GM19025 (cell line): Measurements from ENCODE around the gene ELF2.
"Not testable (repeated sequence)": the region's sequence is repeated elsewhere in the genome, so short reads cannot be mapped to it uniquely, and the experiment has no call there.

Experiments used
- ATAC-seq: cut with Tn5 transposase; IDR thresholded peaks from one replicate; pipeline ENCODE4 v1.9.1; 2021; ENCODE audit warnings: mild to moderate bottlenecking, low read depth, moderate library complexity; ENCODE audit not compliant: unreplicated experiment

ELF2 gene

DNA sequence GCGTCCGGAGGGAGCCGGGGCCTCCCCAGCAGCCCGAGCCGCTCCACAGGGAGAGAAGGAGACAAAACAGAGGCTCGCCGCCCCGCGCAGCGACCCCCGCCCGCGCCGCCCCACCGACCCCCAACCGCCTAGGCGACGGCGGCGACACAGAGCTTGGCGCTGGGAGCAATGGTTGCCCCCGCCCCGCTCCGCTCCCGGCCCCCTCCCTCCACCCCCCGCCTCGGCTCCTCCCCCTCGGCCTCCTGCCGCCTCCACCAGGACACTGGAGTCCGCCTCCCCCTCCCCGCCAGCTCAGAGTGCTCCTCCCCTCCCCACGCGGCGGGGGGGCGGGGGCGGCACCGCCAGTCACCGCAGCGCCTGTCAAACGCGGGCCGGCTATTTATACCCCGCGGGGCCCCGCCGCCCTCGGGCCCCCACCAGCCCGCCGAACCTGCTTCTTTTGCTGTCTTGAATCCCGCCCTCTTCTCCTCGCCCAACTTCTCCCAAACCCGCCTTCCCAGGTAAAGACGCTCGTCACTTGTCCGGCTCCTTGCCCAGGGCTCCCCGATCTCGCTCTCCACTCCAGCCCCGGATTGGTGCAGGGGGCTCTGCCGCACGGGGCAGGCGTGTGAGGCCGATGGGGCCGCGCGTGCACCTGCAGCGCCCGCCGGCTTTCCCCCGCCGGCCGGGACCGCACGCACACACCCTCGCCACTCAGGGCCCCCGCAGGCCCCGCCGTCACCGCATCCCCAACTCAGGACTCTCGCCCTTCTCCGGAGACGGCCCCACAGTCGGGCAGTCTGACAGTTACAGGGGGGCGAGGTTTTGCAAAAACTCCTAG is at the start of gene ELF2:
Gene ELF2 (minus strand): TSS at position 170 of the 820 bp plus-strand sequence. CDS start 39,517 bp downstream, outside the sequence.
- peak; percentile 28 for ATAC-seq

GRCh38 chr4:139223682-139224317 is 46.8 kb upstream of the ELF2 start:
- ATAC-seq: no peak

DNA sequence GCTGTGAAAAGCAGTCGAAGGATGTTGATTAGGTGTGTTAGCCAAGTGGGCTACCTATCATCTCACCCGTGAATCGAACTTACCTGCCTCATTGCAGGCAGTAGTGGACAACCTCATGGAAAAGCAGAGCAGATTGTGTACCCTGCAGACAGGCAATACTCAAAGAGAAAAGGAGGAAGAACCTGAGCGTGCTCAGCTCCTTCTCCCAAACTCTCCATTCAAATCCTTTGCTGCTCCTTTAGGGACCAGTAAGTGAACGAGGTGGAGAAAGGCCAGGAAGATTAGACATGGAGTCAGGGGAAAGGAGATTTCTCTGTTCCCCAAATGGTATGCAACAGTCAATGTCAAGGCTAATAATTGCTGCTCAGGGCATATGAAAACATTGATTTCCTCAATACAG is 45.2 kb upstream of the ELF2 start:
- no peak for ATAC-seq

- no peak for ATAC-seq
Measured at GRCh38 chr4:139221687-139222086, 44.7 kb upstream of the ELF2 start.

DNA sequence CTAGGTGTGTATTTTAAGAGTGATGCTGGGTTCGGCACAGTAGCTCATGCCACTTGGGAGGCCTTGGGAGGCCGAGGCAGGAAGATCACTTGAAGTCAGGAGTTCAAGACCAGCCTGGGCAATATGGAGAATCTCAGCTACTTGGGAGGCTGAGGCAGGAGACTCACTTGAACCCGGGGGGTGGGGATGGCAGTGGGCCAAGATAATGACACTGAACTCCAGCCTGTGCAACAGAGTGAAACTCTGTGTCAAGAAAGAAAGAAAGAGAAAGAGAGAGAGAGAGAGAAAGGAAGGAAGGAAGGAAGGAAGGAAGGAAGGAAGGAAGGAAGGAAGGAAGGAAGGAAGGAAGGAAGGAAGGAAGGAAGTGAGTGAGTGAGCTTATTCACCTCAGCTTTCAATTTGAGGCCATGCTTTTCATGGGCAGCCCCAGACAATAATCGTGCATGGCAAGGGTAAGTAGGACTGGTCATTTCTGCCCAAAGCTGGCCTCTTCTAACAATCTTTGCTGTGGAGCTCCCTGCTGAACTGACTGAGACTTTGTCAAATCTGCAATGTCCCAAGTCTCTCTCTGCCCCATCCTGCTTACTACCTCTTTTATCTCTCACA is 42.5 kb upstream of the ELF2 start:
- no peak for ATAC-seq

DNA sequence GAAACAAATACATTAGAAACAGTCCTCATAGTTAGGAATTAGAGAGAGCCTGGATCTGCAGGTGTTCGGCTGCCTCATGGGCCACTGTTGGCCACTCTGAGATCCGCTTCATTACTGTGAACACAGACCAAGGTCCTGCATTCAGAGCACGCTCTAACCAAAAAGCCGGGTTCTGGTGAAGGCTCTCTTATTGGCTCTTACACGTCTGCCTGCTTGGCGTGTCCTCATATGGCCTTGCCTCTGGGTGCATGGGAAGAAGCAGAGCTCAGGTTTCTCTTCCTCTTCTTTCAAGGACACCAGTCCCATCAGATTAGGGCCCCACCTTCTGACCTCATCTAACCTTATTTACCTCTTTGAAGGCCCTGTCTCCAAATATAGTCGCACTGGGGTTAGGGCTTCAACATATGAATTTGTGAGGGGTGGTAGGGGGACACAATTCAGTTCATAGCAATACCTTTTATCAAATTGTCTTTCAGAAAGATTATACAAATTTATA is 37.1 kb upstream of the ELF2 start:
- ATAC-seq: peak; percentile 98

DNA sequence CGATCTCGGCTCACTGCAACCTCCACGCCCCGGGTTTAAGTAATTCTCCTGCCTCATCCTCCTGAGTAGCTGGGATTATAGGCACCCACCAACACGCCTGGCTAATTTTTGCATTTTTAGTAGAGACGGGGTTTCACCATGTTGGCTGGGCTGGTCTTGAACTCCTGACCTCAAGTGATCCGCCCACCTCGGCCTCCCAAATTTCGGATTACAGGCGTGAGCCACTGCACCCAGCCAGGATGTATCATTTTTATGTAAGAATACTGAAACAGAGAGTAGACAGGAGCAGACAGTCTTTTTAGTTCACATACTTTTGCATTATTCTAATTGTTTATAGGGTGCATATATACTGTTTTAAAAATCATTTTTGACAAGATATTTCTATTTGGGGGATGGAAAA is 36.6 kb upstream of the ELF2 start:
- ATAC-seq: not testable (repeated sequence)

GRCh38 chr4:139212900-139213299 is 35.9 kb upstream of the ELF2 start:
- no peak for ATAC-seq

DNA sequence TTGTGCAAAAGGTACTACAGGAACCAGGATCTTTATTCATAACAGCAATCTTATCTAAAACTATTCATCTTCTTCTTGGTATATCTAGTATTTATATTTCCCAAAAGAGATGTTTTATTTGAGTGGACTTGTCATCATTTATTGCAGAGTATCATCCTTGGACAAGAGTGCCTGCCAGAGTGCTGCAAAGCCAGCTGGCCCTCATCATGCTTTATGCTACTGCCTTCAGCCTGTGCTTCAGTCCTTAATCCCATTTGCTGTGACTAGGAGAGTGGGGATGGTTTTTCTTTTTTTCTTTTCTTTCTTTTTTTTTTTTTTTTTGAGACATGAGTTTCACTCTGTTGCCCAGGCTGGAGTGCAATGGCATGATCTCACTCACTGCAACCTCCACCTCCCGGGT is 33.5 kb upstream of the ELF2 start:
- no peak for ATAC-seq

DNA sequence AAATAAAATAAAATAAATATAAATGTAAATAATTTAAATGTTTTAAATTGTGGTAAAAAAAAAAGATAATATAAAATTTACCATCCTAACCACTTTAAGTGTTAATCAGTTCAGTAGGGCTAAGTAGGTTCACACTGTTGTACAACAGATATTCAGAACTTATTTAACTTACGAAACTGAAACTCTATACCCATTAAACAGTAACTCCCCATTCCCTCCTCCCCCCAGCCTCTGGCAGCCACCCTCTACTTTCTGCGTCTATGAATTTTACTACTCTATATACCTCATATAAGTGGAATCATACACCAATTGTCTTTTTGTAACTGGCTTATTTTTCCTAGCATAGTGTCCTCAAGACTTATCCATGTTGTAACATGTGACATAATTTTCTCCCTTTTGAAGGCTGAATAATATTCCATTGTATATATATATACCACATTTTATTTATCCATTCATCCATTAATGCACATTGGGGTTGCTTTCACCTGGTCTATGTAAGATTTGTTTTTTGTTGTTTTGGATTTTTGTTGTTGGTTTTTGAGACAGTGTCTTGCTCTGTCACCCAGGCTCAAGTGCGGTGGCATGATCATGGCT is 32.5 kb upstream of the ELF2 start:
- ATAC-seq: no peak

GRCh38 chr4:139208404-139208945 is 31.5 kb upstream of the ELF2 start:
- no peak for ATAC-seq

DNA sequence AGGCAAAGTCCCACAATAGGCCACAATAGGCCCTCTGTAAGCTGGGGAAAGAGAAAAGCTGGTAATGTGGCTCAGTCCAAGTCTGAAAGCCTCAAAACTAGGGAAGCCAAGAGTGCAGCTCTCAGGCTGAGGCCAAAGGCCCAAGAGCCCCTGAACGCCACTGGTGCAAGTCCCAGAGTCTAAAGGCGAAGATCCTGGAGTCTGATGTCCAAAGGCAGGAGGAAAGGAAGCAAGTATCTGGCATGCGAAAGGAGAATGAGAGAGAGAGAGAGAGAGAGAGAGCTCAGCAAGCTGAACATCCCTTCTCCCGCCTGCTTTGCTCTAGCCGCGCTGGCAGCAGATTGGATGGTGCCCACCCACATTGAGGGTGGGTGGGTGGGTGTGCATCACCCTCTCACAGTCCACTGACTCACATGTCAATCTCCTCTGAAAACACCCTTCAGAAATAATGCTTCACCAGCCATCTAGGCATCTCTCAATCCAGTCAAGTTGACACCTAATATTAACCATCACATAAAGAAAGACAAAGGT is 30.9 kb upstream of the ELF2 start:
- ATAC-seq: no peak

DNA sequence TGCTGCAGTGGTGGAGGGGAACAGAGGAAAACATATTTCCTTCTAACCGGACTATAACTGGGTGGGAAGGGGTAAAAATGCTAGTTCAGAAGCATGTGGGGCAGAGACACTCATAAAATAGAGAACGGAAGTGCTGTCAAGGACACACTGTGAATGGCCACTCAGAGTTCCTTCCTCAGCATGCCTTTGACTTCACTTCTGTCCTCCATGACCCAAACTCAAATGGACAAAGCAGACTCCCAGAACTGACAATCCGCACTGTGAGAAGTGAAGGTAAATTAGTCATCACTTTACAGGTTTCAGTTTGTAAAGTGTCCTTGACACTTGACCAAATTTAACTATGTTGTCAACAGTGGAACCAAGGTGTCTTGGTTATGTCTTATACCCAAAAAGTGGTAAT is 30.2 kb upstream of the ELF2 start:
- ATAC-seq: no peak

DNA sequence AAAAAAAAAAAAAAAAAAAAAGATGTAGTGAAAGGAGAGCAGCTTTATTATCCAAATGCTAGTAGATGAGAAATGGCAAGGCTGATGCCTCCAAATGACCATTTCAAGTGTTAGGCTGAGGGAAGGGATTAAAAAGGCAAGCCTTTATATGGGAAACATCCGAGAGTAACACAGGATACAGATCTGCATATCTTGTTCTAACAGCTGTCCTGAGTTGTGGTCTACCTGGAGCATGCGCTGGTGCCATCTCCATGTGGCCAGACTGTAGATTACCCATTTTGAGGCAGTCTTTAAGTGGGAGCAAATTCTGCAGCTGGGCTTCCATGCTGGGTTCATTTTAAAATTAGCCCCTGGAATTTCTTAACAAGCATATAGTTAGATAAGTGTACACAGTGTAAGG is 26.0 kb upstream of the ELF2 start:
- ATAC-seq: no peak

DNA sequence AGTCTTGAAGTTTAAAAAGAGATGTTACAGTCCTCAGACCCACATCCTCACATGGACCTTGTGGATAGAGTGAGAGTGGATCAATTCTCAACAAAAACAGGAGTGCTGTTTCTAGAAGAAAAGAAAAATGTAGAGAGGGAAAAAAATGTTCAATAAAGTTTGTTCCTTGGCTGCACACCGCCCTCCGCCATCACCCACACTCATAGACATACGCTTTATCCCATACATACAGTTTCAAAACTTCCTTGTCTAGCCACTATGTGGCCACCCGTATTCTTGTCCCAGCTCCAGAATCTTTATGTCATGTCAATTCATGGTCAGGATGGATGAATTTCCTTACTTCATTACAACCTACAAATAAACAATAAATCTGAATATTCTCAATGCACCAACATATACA is 23.5 kb upstream of the ELF2 start:
- ATAC-seq: no peak

DNA sequence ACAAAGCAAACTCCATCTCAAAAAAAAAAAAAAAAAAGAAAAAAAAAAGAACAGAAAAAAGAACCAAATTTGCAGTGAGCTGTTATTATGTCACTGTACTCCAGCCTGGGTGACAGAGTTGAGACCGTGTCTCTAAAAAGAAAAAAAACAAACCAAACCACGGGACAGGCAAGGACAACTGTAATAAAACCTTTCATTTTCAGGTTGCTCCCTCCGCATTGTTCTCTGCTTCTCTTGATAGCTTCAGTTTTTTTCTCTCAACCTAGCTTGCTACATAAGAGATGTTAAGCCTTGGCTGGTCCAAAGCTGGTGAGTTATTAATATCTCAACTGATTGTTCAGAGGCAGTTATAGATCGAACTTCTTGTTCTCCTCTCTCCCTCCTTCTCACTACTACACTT is 23.1 kb upstream of the ELF2 start:
- ATAC-seq: no peak

DNA sequence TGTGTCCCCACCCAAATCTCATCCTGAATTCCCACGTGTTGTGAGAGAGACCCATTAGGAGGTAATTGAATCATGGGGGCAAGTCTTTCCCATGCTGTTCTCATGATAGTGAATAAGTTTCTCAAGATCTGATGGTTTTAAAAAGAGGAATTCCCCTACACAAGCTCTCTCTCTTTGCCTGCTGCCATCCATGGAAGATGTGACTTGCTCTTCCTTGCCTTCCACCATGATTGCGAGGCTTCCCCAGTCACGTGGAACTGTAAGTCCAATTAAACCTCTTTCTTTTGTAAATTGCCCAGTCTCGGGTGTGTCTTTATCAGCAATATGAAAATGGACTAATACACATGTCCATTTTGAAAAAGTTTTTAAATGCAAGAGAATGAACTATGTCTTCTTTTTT is 20.2 kb upstream of the ELF2 start:
- not testable (repeated sequence) for ATAC-seq

GRCh38 chr4:139196462-139196861 is 19.4 kb upstream of the ELF2 start:
- no peak for ATAC-seq

DNA sequence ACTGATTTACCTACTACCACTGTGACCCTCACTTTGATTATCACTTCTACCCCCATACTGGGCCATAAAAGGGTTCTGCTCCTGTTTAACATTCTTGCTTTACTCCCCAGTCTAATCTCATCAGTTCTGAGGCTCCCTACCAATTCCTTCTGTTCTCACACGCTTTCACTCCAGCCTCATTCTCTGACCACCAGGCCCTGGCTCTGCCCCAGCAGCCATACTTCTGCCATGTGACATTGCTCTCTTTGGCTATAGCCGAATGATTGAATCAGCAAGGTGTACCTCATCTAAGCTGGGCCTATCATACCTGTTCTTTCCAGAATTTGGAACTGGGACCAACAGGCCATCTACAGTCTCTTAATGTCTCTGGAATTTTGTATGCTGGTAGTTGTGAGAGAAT is 14.4 kb upstream of the ELF2 start:
- no peak for ATAC-seq

GRCh38 chr4:139189972-139190371 is 13.0 kb upstream of the ELF2 start:
- ATAC-seq: no peak

DNA sequence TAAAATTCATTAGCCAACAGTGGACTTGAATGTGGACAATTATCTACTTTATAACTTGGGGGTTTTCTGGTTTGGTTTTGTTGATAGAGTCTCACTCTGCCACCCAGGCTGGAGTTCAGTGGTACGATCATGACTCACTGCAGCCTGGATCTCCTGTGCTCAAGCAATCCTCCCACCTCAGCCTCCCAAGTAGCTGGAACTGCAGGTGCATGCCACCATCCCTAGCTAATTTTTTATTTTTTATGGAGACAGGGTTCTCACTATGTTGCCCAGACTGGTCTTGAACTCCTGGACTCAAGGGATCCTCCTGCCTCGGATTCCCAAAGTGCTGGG is 12.4 kb upstream of the ELF2 start:
- no peak for ATAC-seq
